ENCODE measurements around the gene MACROD2. TPM values are rescaled to one million over a fixed set of nuclear protein-coding genes. Genes with fewer than 3 reads are reported as not detected.

Gene MACROD2
- total RNA-seq, 1 experiment from 2014 or later: 1.6 TPM

GRCh38 chr20:15584507-15584906, 1589.2 kb downstream of the MACROD2 start:
- Mint-ChIP-seq H3K27me3 (ENCODE audit: low read depth) (no peaks in the 10 kb centered on the region), H3K4me3 (no peak overlapping the region), H3K36me3 (ENCODE audit: insufficient read depth in 1 of 3, low read depth in 3 of 3) (peaks cover 7 to 26% (median 8%) of the 10 kb centered on the region in 3 experiments; a peak in 5 of 7 replicates), H3K9me3 (peaks cover 14 to 17% of the 10 kb centered on the region in 2 experiments), H3K27ac (no peak overlapping the region), H3K4me1 (peaks cover 24 to 30% of the 10 kb centered on the region in 2 experiments)
- peak; percentile 28; the same call in 1 of the 3 replicates for TF ChIP-seq CTCF (conservative IDR thresholded peaks at IDR 0.05)
- Histone ChIP-seq H3K23me2 (ENCODE audit: insufficient read length, low read depth, low read length, poor library complexity, severe bottlenecking) (no peaks in the 10 kb centered on the region), H3K18ac (ENCODE audit: insufficient read length, low read depth, low read length) (no peak overlapping the region), H3K4me2 (ENCODE audit: insufficient read depth, insufficient read length, low read length) (no peak overlapping the region), H4K8ac (replicated peaks; ENCODE audit: insufficient read length, low read depth, low read length) (no peak overlapping the region), H3K79me1 (ENCODE audit: insufficient read depth, low read depth, low read length, poor library complexity, severe bottlenecking) (no peaks in the 10 kb centered on the region), H3T11ph (ENCODE audit: low read length) (no peak overlapping the region), H3K9ac (ENCODE audit: extremely low read depth, insufficient read length, low read length) (no peak overlapping the region), H3K27ac (ENCODE audit: insufficient read length, low read depth, low read length) (no peak overlapping the region), H4K5ac (ENCODE audit: insufficient read length, low read depth, low read length) (no peak overlapping the region), H3K27me3 (ENCODE audit: insufficient read depth, low read length) (no peaks in the 10 kb centered on the region), H3K79me2 (ENCODE audit: insufficient read depth, low read length) (no peaks in the 10 kb centered on the region), H3K4me1 (ENCODE audit: insufficient read depth, low read length) (peaks cover 7% of the 10 kb centered on the region), H3K56ac (ENCODE audit: insufficient read length, low read depth, low read length) (no peak overlapping the region), H2BK12ac (ENCODE audit: insufficient read length, low read depth, low read length) (no peak overlapping the region), H2BK20ac (ENCODE audit: low read depth, low read length, poor library complexity, severe bottlenecking) (no peak overlapping the region), H4K20me1 (ENCODE audit: control insufficient read depth, insufficient read depth, insufficient read length) (no peaks in the 10 kb centered on the region), H3K9me3 (ENCODE audit: control insufficient read depth, low read depth, low read length) (no peaks in the 10 kb centered on the region), H2AFZ (ENCODE audit: low read length) (no peak overlapping the region), H2BK120ac (ENCODE audit: low read depth, low read length, poor library complexity, severe bottlenecking) (no peak overlapping the region), H2BK15ac (ENCODE audit: low read depth, low read length) (no peak overlapping the region), H3K14ac (ENCODE audit: insufficient read depth, low read length) (no peak overlapping the region), H2AK5ac (ENCODE audit: insufficient read length, low read length) (no peak overlapping the region), H3K4ac (ENCODE audit: low read depth, low read length) (no peak overlapping the region), H4K91ac (ENCODE audit: insufficient read length, low read depth, low read length) (no peak overlapping the region), H3K23ac (ENCODE audit: insufficient read length, low read depth, low read length) (no peak overlapping the region), H2BK5ac (ENCODE audit: insufficient read length, low read length) (no peak overlapping the region)
- no CpG with 5 or more reads among the region's 6 CpGs for WGBS (ENCODE audit: extremely low coverage, insufficient read length, low lambda C conversion rate)
- peak; percentile 31 for DNase-seq

Measured in H9 (cell line).